GM19324 (cell line): ENCODE data around the gene NANS.

Source experiments
- ATAC-seq: cut with Tn5 transposase; IDR thresholded peaks from one replicate; pipeline ENCODE4 v1.9.1; 2021; ENCODE audit warnings: mild to moderate bottlenecking, moderate library complexity; ENCODE audit not compliant: unreplicated experiment, low FRiP score

The NANS gene

DNA sequence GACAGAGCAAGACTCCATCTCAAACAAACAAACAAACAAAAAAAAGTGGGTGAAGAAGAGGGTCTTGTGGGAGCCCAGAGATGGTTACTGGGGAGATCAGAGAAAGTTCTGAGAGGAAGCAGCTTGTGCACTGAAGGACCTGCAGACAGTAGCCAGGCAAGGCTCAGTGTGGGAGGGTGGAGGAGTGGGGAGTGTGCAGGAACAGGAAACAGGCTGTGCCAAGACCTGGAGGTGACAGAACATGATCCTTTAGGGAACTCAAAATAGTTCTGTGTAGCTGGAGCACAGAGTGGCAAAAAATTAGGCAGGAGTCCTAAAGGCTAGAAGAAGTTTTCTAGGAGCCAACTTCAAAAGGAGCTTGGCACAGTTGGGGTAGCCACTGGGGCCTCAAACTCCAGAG is 19.2 kb upstream of the NANS start:
- ATAC-seq: no peak

DNA sequence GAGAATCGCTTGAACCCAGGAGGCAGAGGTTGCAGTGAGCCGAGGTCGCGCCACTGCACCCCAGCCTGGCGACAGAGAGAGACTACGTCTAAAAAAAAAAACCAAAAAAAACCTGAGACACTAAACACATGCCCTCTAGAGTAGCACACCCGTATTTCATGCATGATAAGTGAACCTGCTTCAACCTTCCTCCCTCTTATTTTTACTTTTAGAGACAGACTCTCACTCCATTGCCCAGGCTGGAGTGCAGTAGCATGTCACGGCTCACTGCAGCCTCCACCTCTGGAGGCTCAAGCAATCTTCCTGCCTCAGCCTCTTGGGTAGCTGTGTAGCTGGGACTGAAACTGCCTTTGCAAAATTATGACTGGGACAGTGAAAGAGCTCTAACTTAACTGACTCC is 17.6 kb upstream of the NANS start:
- no peak for ATAC-seq

GRCh38 chr9:98039607-98040017 is 16.9 kb upstream of the NANS start:
- ATAC-seq: no peak

DNA sequence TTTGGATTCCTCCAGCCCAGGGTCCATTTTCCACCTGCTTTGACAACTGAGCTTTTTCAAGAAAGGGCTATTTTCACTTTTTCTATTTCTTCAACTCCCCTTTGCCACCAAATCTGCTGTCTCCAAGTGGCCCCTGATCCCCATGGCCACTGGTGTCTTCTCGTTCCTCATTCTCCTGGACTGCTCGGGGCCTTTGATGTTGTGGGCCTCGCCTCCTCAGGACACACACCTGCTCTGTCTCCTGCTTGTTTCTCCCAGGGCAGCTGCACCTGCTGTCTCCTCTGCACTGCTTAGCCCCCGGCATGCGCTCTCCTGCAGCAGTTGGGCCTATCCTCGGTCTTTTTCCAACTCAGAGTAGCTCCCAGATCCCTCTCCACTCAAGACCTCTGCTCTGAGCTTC is 16.3 kb upstream of the NANS start:
- ATAC-seq: no peak

GRCh38 chr9:98043915-98044314 is 12.6 kb upstream of the NANS start:
- no peak for ATAC-seq

GRCh38 chr9:98045234-98046179 is 11.0 kb upstream of the NANS start:
- no peak for ATAC-seq

DNA sequence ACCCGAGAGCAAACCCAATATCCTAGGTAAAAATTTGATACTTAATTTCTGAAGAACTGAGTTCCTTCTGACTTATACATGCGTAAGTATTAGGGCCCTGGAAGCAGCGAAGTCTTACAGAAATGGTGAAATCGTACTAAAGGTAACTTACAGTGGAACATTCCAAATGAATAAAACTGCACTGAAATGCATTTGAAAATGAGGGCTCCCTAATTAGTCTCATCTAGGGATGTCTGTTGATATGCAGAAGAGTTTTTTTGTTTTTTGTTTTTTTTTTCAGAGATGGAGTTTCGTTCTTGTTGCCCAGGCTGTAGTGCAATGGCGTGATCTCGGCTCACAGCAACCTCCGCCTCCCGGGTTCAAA is 10.4 kb upstream of the NANS start:
- no peak for ATAC-seq

- no peak for ATAC-seq
These were observed 9.5 kb upstream of the NANS start for GRCh38 chr9:98047002-98047401.

- no peak for ATAC-seq
These were observed 7.1 kb upstream of the NANS start for GRCh38 chr9:98049288-98050072.

DNA sequence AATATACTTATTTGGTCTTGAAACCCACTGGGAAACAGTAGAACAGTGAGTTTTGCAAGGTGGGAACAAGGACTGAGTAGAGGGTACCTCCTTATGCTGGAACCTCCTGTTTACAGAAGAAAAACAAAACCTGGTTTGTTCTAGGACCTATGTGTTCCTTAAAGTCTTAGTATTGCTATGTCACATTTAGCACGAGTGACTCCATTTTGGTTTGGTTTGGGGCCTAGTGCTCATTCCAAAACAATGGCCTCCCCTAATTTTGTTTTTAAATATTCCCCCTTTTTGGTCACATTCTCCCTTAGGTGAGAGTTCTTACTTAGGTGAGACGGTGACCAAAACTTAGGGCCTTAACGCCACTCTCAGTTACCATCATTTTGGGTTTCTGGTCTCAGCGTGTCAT is 6.2 kb upstream of the NANS start:
- no peak for ATAC-seq

DNA sequence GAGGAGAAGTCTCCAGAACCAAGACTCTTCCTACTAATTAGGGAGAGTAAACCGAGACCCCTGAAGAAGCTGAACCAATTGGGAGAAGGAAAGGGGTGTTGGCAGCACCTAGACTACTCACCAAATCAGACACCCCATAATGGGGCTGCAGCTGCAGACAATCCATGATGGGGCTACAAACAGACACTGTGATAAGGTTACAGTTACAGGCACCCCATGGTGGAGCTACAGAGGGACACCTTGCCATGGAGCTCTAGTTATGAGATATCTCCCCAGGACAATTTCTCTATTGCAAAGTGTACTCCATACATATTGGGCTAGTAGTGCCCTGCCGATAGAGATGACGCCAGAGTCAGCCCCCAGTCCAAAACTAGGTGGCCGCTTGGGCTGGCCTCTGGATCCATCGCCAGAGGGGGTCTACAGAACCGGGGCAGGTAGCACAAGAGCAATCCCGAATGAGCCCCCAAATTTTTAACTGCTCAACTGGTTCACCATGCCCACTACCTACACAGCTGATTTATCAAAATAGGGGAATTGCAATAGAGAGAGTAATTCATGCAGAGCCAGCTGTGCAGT is 2.1 kb upstream of the NANS start:
- no peak for ATAC-seq

DNA sequence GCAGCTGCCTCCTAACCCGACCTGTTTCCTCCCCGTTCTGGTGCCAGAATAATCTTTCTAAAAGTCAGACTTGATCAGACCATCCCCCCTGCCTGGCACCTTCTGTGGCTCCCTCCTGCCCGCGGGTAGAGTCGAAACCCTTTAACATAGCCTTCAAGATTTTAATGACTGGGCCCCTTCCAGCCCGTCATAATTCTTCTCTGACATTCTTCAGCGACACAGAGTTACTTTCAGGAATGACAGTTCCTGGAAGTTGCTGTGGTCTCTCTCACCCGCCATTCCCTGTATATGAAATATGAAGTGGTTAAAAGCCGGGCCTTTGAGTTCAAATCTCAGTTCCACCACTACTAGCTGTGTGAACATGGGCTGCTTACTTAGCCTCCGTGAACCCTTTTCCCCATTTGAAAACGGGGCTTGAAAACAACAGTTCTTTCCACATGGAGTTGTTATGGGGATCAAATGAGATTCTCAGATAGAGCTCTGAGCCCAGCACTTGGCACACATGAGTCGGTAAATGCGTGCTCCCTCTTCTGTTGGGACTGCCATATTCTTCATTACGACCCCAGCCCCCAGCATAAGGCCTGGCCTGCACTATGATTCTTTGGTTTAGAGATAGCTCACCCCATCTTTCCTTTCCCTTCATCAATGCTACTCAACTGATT is 737 bp downstream of the NANS start:
- ATAC-seq: no peak

GRCh38 chr9:98062161-98062560 is 5.6 kb downstream of the NANS start:
- no peak for ATAC-seq

DNA sequence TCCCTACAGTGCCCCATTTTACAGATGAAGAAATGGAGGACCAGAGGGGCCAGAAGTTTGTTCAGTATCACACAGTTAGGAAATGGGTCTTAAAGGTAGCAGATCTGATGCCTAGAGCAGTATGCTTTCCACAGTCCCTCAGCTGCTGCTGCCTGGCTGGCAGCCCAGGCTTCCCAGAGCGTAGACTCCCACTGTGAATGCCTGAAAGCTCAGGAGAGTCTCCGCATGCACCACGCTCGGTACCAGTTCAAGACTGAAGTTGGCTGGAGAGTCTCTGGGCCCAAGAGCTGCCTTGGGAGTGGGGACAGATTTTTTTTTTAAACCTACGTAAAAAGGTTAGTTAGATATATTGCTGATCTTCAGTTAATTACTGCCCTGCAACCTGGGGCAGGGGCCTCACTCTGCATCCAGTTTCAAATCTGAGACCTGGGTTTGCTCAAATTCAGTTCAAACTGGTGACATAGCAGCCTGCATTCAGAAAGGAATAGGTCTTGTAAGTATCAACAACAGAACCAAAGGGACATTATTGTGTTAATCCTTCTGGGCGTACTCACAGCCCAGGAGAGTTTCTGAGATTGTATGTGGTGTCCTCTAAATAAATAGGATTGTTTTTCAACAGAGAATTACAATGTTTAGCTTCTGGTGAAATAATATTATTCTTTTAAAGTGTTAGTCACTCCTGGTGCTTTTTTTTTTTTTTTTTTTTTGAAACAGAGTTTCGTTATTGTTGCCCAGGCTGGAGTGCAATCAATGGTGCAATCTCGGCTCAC is 8.3 kb downstream of the NANS start:
- no peak for ATAC-seq

- ATAC-seq: no peak
These were observed 9.7 kb downstream of the NANS start for GRCh38 chr9:98066235-98066634.

- no peak for ATAC-seq
These were observed 10.7 kb downstream of the NANS start for GRCh38 chr9:98067184-98067583.

- no peak for ATAC-seq
These were observed 13.0 kb downstream of the NANS start for GRCh38 chr9:98069551-98069950.

GRCh38 chr9:98070704-98071103 is 14.2 kb downstream of the NANS start:
- no peak for ATAC-seq

- ATAC-seq: no peak
These were observed 15.2 kb downstream of the NANS start for GRCh38 chr9:98071737-98072136.
